MM.1S (cell line): ENCODE results near the gene SSBP3.

Experiments used
- DNase-seq: peaks from one replicate; pipeline ENCODE4 v3.0.0-alpha.2; 2015
- H2AFZ ChIP-seq: fragments of 300-600 bp; sonication (generic); 2 replicates; pipeline ENCODE4 v1.6.0; 2016; ENCODE audit warnings: antibody characterized with exemption, low read length
- H3F3A ChIP-seq: fragments of 300-600 bp; sonication (generic); 2 replicates; pipeline ENCODE4 v1.6.1; 2016; ENCODE audit warnings: mild to moderate bottlenecking, antibody characterized with exemption, low read length, moderate library complexity, mixed read lengths; ENCODE audit not compliant: insufficient read depth
- H3K27ac ChIP-seq: fragments of 300-600 bp; sonication (generic); 2 replicates; pipeline ENCODE4 v1.5.1; 2016; ENCODE audit warnings: mild to moderate bottlenecking, low read length
- H3K27me3 ChIP-seq: fragments of 300-600 bp; sonication (generic); replicated peaks from 2 replicates; pipeline ENCODE4 v1.6.0; 2016; ENCODE audit warnings: low read length; ENCODE audit not compliant: insufficient read depth
- H3K36me3 ChIP-seq: fragments of 300-600 bp; sonication (generic); replicated peaks from 2 replicates; pipeline ENCODE4 v1.6.1; 2016; ENCODE audit warnings: mild to moderate bottlenecking, low read length, mixed read lengths; ENCODE audit not compliant: insufficient read depth
- H3K4me1 ChIP-seq: fragments of 300-600 bp; sonication (generic); 2 replicates; pipeline ENCODE4 v1.6.1; 2016; ENCODE audit warnings: low read length, mixed read lengths
- H3K4me2 ChIP-seq: fragments of 300-600 bp; sonication (generic); 2 replicates; pipeline ENCODE4 v1.6.0; 2016; ENCODE audit warnings: low read depth, low read length
- H3K4me3 ChIP-seq: fragments of 300-600 bp; sonication (generic); 2 replicates; pipeline ENCODE4 v1.5.1; 2016; ENCODE audit warnings: low read length, mixed read lengths
- H3K79me2 ChIP-seq: fragments of 300-600 bp; sonication (generic); 2 replicates; pipeline ENCODE4 v1.6.1; 2016; ENCODE audit warnings: mixed run types, low read length, mixed read lengths
- H3K9ac ChIP-seq: fragments of 300-600 bp; sonication (generic); 2 replicates; pipeline ENCODE4 v1.6.1; 2016; ENCODE audit warnings: low read length, mixed read lengths
- H3K9me2 ChIP-seq: fragments of 300-600 bp; sonication (generic); replicated peaks from 2 replicates; pipeline ENCODE4 v1.6.1; 2016; ENCODE audit warnings: mild to moderate bottlenecking, low read length, mixed read lengths; ENCODE audit not compliant: insufficient read depth
- H3K9me3 ChIP-seq: fragments of 300-600 bp; sonication (generic); replicated peaks from 2 replicates; pipeline ENCODE4 v1.6.1; 2016; ENCODE audit warnings: mild to moderate bottlenecking, low read length, mixed read lengths; ENCODE audit not compliant: insufficient read depth
- H4K20me1 ChIP-seq: fragments of 300-600 bp; sonication (generic); 2 replicates; pipeline ENCODE4 v1.6.1; 2016; ENCODE audit warnings: mild to moderate bottlenecking, low read length, moderate library complexity, mixed read lengths; ENCODE audit not compliant: insufficient read depth
- CTCF ChIP-seq: fragments of 300-600 bp; sonication (generic); IDR thresholded peaks from 2 replicates; pipeline ENCODE4 v1.5.1; 2016; ENCODE audit warnings: antibody characterized with exemption, low read length, mixed read lengths
- EZH2 ChIP-seq: fragments of 300-600 bp; sonication (generic); optimal IDR thresholded peaks from 2 replicates; pipeline ENCODE3; 2017; ENCODE audit warnings: low read depth, mild to moderate bottlenecking, antibody characterized with exemption, low read length, mixed read lengths
- EZH2phosphoT487 ChIP-seq: fragments of 300-600 bp; sonication (generic); IDR thresholded peaks from 2 replicates; pipeline ENCODE4 v1.6.1; 2018; ENCODE audit warnings: antibody characterized with exemption, low read length

SSBP3 gene

DNA sequence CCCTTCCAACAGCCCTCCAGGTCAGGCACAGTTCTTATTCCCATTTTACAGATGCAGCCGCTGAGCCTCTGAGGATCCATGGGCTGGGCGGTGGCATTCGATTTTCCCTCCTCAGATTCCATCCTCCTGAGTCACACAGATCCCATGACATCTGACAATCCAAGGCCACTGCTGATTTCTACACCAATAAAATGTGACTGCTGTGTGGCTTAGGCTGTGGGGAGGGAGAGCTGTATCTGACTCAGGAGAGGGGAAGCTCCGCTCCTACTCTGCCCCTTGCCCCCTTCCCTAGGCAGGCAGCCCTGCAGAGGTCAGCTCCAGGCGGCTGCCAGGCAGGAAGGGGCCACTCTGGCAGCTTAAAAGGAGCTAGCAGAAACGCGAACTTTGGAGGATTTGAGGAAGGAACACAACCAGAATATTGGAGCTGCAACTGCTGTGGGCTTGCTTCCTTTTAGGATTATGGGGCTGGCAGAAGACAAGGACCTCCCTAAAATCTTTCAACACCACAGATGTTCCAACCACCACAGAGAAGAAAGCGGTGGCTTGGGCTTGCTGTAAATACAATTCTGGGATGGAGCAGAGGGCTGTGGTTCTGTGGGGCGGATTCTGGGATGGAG lies 156.3 kb downstream of the SSBP3 start:
- Histone ChIP-seq H3K27ac (no peak overlapping the region), H3K9me2 (no peaks in the 10 kb centered on the region), H2AFZ (no peak overlapping the region), H3F3A (no peaks in the 10 kb centered on the region), H3K27me3 (no peaks in the 10 kb centered on the region), H3K9ac (no peak overlapping the region), H3K4me1 (no peaks in the 10 kb centered on the region), H3K4me3 (no peak overlapping the region), H3K36me3 (no peaks in the 10 kb centered on the region), H3K79me2 (no peaks in the 10 kb centered on the region), H3K9me3 (no peaks in the 10 kb centered on the region), H3K4me2 (no peak overlapping the region), H4K20me1 (no peaks in the 10 kb centered on the region)
- TF ChIP-seq EZH2phosphoT487 (no peak), CTCF (no peak), EZH2 (no peak)
- DNase-seq = no peak

DNA sequence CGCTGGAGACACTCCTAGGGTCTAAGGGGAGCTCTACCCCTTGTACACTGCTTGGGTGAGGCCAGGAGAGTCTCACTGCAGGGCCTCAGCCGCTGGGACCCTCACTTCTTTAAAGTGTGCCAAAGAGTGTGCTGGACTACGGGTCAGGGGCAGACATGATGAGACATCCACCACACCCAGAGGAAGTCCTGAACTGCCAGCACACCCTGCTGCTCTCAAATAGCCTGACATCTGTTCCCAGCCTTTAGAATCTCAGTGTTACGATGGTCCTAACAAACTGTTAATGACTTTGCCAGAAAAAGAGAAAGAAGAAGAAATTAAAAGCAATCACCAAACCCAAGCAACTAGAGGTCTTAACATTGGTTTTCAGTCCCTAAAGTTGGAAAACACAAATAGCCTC lies 157.2 kb downstream of the SSBP3 start:
- H3K27me3 ChIP-seq = no peaks in the 10 kb centered on the region
- no peaks in the 10 kb centered on the region for H3K79me2 ChIP-seq
- H3K27ac ChIP-seq = no peak overlapping the region
- H3K9me3 ChIP-seq = no peaks in the 10 kb centered on the region
- H3K36me3 ChIP-seq = no peaks in the 10 kb centered on the region
- no peak for DNase-seq
- H3K4me3 ChIP-seq = no peak overlapping the region
- H4K20me1 ChIP-seq = no peaks in the 10 kb centered on the region
- no peak overlapping the region for H3K4me2 ChIP-seq
- TF ChIP-seq EZH2phosphoT487 (no peak), CTCF (no peak), EZH2 (no peak)
- H3K9me2 ChIP-seq = no peaks in the 10 kb centered on the region
- H3F3A ChIP-seq = no peaks in the 10 kb centered on the region
- H2AFZ ChIP-seq = no peak overlapping the region
- H3K4me1 ChIP-seq = no peaks in the 10 kb centered on the region
- H3K9ac ChIP-seq = no peak overlapping the region

DNA sequence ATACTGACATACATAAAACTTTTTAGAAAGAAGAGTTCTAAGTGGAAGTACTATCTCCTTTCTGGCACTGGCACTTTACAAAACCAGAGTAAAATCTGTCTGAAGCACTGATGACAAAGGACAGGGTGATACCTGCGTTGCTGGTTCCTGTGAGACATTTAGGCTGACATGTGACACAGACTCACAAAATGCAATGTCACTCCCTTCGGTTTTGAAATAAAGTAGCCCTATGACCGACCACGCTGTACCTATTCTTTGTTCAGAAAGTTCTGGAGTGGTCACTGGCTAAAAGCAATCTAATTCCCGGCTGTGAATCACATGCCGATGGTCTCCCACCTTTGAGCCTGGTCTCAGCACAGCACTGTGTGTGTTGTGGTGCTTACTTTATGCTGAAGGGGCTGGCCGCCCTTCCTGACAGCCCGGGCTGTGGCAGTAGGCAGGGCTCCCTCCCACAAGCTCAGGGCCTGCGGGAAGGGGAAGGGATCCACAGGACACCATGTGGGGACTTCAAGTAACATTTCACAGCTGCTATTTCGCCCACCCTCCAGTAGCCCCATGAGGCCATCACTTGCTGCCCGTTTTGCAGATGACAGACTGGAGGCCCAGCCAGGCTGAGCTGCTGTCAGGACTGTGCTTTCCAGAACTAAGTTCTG lies 158.2 kb downstream of the SSBP3 start:
- Histone ChIP-seq H3K4me3 (no peak overlapping the region), H3K4me2 (no peak overlapping the region), H2AFZ (no peak overlapping the region), H3F3A (no peaks in the 10 kb centered on the region), H3K36me3 (no peaks in the 10 kb centered on the region), H3K9ac (no peak overlapping the region), H3K79me2 (no peaks in the 10 kb centered on the region), H3K9me3 (no peaks in the 10 kb centered on the region), H3K27me3 (no peaks in the 10 kb centered on the region), H3K4me1 (no peaks in the 10 kb centered on the region), H3K27ac (no peak overlapping the region), H3K9me2 (no peaks in the 10 kb centered on the region), H4K20me1 (no peaks in the 10 kb centered on the region)
- no peak for TF ChIP-seq EZH2phosphoT487
- no peak for DNase-seq

DNA sequence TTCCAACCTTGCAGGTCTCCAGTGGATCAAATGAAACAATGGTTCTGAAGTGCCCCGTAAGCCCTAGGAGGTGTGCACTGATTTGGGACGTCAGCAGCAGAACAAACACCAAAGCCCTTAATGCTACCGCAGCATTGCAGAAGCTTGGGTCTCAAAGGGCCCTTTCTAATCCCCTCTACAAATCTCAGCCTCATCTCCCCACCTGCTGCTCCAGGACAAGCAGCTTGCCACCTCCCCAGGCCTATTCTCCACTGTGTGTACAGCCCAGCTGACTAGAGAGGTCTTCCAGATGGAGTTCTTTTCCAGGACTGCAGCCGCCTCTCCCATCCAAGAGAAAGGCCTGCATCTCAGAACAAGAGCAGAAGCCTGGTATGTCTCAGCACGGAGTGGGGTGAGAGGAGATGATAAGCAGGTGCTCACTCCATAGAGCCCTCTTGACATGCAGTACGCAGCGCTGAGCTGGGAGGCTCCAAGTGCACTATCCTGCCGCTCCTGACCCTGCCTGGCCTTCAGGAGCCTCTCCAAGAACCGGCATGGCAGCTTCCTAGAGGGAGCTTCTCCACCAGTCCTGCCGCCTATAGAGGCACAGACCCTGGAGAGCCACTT lies 160.0 kb downstream of the SSBP3 start:
- H3K9me3 ChIP-seq = no peaks in the 10 kb centered on the region
- no peaks in the 10 kb centered on the region for H3K9me2 ChIP-seq
- no peak for TF ChIP-seq EZH2phosphoT487
- TF ChIP-seq CTCF = no peak
- no peak for TF ChIP-seq EZH2
- no peaks in the 10 kb centered on the region for H3K36me3 ChIP-seq
- no peak overlapping the region for H2AFZ ChIP-seq
- H3K9ac ChIP-seq = no peak overlapping the region
- no peak overlapping the region for H3K4me2 ChIP-seq
- no peak for DNase-seq
- H3K27me3 ChIP-seq = no peaks in the 10 kb centered on the region
- no peak overlapping the region for H3K27ac ChIP-seq
- no peak overlapping the region for H3K4me3 ChIP-seq
- no peaks in the 10 kb centered on the region for H4K20me1 ChIP-seq
- H3F3A ChIP-seq = no peaks in the 10 kb centered on the region
- H3K4me1 ChIP-seq = no peaks in the 10 kb centered on the region
- no peaks in the 10 kb centered on the region for H3K79me2 ChIP-seq
